Epidermal melanocyte (primary cell): ENCODE measurements around the gene TAGLN2.

ENCODE experiments used
- DNase-seq: peaks from one replicate; pipeline ENCODE4 v3.0.0; 2011; ENCODE audit warnings: low spot score; ENCODE audit not compliant: insufficient read length

The TAGLN2 gene

GRCh38 chr1:159936273-159936904, 11.1 kb upstream of the TAGLN2 start:
- DNase-seq: peak; percentile 67

- DNase-seq: no peak
These were observed 10.5 kb upstream of the TAGLN2 start for GRCh38 chr1:159935719-159936272.

GRCh38 chr1:159935305-159935704, 10.0 kb upstream of the TAGLN2 start:
- no peak for DNase-seq

GRCh38 chr1:159934136-159935039, 9.1 kb upstream of the TAGLN2 start:
- DNase-seq: no peak

GRCh38 chr1:159933347-159933746, 8.0 kb upstream of the TAGLN2 start:
- DNase-seq: no peak

GRCh38 chr1:159932296-159933285, 7.3 kb upstream of the TAGLN2 start:
- no peak for DNase-seq

GRCh38 chr1:159931795-159932173, 6.5 kb upstream of the TAGLN2 start:
- no peak for DNase-seq

- no peak for DNase-seq
These were observed 5.9 kb upstream of the TAGLN2 start for GRCh38 chr1:159931101-159931794.

- no peak for DNase-seq
These were observed 5.3 kb upstream of the TAGLN2 start for GRCh38 chr1:159930634-159931033.

- DNase-seq: no peak
These were observed 4.9 kb upstream of the TAGLN2 start for GRCh38 chr1:159930216-159930615.

GRCh38 chr1:159929155-159930051, 4.1 kb upstream of the TAGLN2 start:
- DNase-seq: no peak

- no peak for DNase-seq
These were observed 3.3 kb upstream of the TAGLN2 start for GRCh38 chr1:159928491-159929050.

GRCh38 chr1:159927849-159928431, 2.6 kb upstream of the TAGLN2 start:
- no peak for DNase-seq

GRCh38 chr1:159927211-159927848, 2.0 kb upstream of the TAGLN2 start:
- DNase-seq: no peak

GRCh38 chr1:159925719-159926078, 392 bp upstream of the TAGLN2 start:
- no peak for DNase-seq

GRCh38 chr1:159924025-159924790, 1.1 kb downstream of the TAGLN2 start:
- peak; percentile 81 for DNase-seq

- DNase-seq: no peak
These were observed 1.9 kb downstream of the TAGLN2 start for GRCh38 chr1:159923203-159924024.
